NCI-H1436 (cell line): ENCODE measurements around the gene MTOR.
"Not testable (repeated sequence)": the region's sequence is repeated elsewhere in the genome, so short reads cannot be mapped to it uniquely, and the experiment has no call there.

ENCODE experiments used
- DNase-seq: peaks from one replicate; lab custom pipeline; 2025; lab: John Stamatoyannopoulos, UW

MTOR gene

GRCh38 chr1:11180342-11180744 lies 82.0 kb downstream of the MTOR start:
- no peak for DNase-seq

DNA sequence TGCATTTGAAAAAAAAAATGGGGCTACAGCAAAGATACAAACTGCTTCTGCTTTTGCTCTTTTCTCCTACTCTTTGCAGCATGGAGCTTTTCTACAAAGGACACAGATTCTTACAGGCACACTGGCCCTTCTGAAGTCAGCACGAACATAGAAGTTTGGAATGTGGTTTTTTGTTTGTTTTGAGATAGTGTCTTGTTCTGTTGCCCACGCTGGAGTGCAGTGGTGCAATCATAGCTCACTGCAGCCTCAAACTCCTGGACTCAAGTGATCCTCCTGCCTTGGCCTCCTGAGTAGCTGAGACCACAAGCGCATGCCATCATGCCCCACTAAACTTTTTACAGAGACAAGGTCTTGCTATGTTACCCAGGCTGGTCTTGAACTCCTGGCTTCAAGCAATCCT lies 82.6 kb downstream of the MTOR start:
- not testable (repeated sequence) for DNase-seq

GRCh38 chr1:11179125-11179524 lies 83.2 kb downstream of the MTOR start:
- DNase-seq = no peak

DNA sequence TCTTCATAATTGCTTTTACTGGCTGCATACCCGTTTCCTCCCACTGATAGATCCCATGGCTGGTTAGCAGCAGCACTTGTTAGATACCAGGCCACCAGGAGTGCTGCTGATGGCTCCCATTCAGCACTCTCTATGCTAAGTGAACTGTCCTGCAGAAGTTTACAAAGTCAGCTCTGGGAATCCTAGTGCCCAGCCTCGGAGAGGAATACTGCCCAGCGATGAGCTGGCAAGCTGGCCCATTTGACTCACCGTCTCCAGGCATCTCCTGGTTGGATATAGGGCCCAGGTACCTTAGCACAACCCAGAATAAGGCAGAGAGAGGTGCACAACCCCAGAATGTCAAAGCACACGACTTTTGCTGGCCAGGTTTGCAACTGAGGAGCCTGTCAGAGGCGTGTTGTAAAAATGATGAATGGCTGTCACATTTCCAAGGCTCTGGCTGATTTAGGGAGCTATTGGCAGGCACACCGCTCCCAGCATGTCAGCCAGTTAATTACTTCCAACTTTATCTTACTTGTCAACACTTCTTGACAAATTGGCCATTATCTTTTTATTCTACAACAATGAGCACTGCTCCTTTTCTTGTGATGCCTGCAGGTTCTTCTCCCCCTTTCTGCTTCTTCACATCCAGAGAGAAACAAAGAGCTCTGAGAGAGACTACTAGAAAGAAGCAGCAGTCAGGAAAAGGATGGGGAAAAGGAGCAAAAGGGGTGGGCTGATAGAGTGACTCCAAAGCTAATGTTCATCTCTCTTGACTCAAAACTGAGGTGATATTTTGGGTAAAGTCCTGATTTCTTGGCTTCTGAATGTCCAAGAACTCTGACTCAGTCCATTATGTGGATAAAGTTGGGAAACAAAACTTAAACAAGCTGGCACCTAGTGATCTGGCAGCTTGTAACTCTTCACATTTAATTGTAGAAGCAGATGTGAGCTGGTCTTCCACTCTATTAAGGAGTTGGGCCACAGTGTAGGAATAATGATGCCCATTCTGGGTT lies 84.0 kb downstream of the MTOR start:
- no peak for DNase-seq

- no peak for DNase-seq
These were observed 86.2 kb downstream of the MTOR start for GRCh38 chr1:11176081-11176706.

DNA sequence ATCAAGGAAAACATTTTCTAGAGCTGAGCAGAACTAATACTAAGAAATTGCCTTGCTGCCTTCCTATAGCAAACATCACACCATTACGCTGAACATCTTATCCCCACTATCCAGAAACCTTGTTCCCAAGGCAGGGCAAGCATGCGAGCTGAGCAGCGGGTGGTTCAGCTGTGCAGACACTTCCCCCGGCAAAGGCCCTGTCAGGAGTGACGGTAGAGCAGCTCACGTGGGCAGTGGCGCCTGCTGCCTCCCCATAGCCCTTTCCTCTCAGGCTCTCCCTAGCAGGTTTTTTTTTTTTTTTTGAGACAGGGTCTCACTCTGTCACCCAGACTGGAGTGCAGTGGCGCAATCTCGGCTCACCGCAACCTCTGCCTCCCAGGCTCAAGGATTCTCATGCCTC lies 86.9 kb downstream of the MTOR start:
- no peak for DNase-seq

- no peak for DNase-seq
These were observed 87.9 kb downstream of the MTOR start for GRCh38 chr1:11174261-11174942.

DNA sequence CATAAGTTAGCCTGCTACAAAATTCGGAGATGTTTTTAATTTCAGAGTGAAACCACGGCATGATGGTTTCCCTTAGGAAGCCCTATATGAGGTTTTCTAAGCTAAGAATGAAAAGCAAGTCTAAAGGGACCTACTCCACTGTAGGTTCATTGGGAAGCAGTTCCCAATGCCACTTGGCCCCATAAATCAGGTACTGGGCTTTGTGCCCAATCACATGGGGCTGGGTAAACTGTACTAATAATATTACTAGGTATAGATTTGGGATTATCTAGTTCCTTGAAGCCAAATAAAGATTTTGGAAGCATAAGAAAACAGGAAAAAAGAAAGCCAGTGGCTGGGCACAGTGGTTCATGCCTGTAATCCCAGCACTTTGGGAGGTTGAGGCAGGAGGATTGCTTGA lies 92.2 kb downstream of the MTOR start:
- no peak for DNase-seq

DNA sequence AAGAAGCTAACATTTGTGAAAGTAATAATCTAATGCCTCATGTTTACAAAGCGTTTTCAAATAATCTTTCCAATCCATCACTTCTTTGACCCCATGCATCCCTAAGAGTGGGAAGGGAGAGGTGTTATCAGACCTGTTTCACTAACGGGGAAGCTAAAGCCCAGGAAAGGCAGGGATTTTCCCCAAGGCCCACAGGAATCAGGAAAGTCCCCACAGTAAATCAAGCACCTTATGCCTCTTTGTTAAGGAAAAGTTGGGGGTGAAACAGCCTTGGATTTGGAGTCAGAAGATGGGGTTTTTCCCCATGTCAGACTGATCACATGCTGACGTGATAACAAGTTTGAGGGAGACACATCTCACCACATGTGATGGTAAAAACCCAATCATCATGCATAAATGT lies 93.1 kb downstream of the MTOR start:
- DNase-seq = no peak

DNA sequence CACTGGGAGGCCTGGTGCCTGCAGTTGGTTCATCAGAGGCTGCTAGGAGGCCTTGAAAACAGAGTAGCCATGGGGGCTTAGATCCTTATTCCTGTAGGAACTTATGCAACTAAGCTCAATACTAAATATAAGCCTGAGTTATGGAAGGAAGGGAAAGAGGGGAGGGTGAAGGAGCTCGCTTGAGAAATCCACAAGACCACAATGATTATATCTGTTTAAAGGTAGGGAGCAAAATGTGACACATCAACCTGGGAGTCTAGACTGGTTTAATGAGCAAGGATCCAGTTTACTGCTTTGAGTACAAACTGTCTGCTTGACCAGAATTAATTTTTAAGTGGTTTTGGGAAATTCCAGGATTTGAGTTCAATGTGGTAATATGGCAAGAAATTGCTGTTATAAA lies 93.6 kb downstream of the MTOR start:
- no peak for DNase-seq

- not testable (repeated sequence) for DNase-seq
These were observed 95.6 kb downstream of the MTOR start for GRCh38 chr1:11166744-11167143.

DNA sequence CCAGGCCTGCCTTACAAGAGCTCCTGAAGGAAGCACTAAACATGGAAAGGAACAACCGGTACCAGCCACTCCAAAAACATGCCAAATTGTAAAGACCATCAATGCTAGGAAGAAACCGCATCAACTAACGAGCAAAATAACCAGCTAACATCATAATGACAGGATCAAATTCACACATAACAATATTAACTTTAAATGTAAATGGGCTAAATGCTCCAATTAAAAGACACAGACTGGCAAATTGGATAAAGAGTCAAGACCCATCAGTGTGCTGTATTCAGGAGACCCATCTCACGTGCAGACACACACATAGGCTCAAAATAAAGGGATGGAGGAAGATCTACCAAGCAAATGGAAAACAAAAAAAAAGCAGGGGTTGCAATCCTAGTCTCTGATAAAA lies 99.6 kb downstream of the MTOR start:
- DNase-seq = not testable (repeated sequence)

DNA sequence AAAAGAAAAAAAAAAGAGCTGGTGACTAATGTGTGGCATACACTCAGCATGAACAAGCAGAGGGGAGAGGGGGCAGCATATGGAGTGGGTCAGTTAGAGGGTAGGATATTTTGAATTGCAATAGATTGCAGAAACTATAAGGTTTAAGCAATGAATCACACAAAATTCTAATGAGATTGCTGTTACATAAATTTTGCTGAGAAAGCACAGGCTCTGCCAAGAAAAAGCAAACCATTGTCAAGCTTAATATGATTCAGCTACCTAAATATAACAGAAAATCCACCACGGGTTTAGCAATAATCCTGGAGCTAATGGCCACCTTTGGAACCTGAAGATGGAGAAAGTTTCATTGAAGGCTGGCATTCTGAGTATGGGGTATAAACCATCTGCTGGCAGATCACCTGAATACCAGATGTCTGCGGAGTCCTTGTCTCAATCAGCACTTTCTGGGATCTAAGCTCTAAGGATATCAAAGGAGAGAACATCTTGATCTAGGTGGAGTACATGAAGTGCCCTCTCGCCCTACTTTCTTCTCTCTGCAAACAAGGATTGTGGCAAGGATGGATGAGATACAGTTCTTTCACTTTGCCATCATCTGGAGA lies 103.5 kb downstream of the MTOR start:
- no peak for DNase-seq

GRCh38 chr1:11158291-11158690 lies 104.1 kb downstream of the MTOR start:
- no peak for DNase-seq

- no peak for DNase-seq
These were observed 104.5 kb downstream of the MTOR start for GRCh38 chr1:11157867-11158266.

DNA sequence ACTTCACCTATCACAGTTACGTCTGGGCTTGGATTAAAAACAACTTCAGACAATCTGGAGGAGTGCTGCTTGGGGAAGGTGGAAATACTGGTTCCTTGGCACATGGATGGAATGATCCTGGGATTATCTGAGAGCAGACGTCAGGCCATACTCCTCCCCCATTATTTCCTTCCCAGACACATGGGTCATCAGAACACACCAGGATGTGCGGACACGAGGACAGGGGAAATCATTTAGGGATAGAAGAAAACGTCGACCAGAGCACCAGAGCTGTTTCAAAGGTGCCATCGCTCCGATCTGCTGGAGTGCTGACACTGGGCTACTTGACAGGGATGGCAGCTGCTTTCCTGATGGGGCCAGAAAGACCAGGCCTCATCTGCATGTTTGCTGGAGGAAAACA lies 105.0 kb downstream of the MTOR start:
- no peak for DNase-seq

DNA sequence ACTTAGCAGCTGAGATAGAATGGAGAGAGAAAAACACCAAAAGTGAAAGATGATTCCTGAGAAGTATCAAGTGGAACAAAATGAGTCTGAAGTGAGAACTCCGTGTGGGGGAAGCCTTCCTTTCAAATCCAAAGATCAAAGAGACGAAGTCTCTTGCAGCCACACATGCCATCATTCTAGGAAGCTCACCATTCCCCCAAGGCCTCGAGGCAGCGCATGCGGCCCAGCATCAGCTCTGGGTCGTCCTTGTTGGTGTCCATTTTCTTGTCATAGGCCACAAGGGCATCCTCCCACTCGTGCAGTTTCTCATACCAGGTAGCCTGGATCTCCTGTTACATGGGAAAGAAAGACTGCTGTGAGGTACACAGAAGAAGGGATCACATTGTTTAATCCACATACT lies 105.4 kb downstream of the MTOR start:
- no peak for DNase-seq

DNA sequence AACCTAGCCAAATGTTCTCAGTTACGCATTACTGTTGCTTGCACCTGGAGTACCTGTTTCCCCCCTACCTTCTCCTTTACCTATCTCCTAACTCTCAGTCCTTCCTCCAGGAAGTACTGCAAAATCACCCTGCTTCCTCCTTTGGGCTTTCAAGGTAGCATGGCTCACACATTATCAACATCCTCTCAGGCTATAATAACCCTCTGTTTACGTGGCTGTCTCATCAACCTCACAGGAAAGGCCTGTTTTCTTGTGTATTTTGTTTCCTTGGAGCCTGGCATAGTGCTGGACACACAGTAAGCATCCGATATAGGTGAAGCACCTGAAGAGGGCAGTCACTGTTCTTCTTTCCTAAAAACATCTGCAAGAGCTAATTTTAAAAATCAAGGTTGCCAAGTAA lies 105.9 kb downstream of the MTOR start:
- DNase-seq = no peak

- no peak for DNase-seq
These were observed 109.2 kb downstream of the MTOR start for GRCh38 chr1:11153184-11153583.

DNA sequence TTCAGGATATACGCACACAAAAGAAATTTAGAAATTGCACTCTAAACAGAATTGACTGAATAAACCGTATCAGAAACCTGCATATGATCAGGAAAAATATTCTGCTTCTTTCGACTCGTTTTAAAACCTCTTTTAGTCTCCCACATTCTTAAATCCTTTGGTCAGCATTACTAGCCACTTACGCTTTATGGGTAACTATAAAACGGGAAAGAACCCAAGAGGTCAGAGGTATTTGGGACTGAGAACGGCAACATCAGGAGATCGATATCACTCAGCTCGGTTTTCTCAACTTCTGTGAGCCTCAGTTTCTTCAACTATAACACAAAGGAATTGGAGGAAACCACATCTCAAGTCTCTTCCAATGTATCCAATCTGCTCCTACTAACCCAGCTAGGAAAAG lies 109.6 kb downstream of the MTOR start:
- DNase-seq = no peak

- no peak for DNase-seq
These were observed 110.3 kb downstream of the MTOR start for GRCh38 chr1:11151826-11152612.

DNA sequence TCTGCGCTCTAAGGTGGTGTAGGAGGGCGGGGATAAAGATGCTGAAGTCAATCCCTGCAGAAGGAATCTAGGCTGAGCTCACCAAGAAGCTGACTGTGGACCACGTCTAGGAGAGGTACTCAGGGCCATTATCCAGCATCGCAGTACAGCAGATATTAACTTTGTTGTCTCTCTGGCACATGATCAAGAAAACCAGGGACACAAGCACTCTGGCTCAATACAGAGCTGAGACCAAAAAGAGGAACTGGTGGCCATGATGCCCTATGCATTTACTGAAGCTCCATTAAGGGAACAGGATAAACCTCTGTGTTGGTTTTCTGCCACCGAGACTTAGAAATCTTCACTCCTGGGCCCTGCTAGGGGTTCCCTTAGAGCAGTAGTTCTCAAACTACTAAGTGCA lies 111.2 kb downstream of the MTOR start:
- no peak for DNase-seq
